GM18502 (cell line): ENCODE data around the gene CCZ1B.
"Not testable (repeated sequence)": the region's sequence is repeated elsewhere in the genome, so short reads cannot be mapped to it uniquely, and the experiment has no call there.

Experiments used
- ATAC-seq: cut with Tn5 transposase; IDR thresholded peaks from one replicate; pipeline ENCODE4 v1.9.1; 2021; ENCODE audit warnings: mild to moderate bottlenecking; ENCODE audit not compliant: unreplicated experiment, poor library complexity

CCZ1B gene

DNA sequence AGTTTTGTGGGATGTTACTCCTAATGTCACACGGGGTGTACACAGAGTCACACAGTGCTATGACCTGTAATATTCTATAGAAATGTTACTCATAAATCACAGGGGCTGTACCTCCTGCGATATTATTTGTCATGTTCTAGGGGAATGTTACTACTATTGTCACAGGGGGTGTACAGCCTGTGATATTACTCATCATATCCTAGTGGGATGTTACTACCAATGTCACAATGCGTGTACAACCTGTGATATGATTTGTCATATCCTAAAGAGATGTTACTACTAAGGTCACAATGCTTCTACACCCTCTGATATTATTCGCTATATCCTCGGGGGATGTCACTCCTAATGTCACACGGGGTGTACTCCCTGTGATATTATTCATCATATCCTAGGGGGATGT is 7.6 kb upstream of the CCZ1B start:
- no peak for ATAC-seq

DNA sequence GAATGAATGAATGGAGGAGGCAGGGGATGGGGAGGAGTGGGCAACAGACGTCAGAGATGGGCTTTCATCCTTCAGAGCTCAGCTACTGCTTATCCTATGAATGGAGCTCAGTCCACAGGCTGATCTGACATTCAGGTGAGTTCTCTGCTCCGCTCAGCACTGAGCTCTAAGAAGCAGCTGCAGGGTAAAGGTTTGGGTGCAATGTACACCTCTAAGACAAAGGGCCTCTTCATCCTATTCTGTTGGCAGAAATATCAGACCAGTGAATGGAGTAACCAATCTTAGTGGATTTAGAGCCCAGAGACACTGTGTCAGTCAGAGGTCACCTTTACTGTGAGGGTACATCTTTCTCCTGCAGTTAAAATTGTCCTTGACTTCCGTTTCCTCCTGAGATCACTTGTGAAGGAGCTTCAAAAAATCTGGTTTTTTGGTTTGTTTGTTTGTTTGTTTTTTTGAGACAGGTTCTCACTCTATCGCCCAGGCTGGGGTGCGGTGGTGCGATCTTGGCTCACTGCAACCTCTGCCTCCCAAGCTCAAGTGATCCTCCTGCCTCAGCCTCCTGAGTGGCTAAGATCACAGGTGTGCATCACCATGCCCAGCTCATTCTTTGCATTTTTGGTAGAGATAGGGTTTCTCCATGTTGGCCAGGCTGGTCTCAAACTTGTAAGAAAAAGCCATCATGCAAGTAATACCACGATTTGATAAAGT is 5.1 kb upstream of the CCZ1B start:
- no peak for ATAC-seq

DNA sequence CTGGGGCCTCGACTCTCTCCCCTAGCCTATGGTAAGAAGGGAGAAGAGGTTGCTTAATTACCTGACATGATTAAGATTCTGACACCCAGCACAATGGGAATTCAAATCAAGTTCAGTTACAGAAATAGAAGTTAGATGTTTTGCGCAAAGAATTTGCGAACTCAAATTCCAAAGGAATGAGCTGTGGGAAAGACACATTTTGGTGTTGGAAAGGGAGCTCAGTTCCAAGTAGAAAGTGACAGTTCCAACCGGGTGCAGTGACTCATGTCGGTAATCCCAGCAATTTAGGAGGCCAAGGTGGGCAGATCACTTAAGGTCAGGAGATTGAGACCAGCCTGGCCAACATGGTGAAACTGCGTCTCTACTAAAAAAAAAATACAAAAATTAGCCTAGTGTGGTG is 4.0 kb upstream of the CCZ1B start:
- not testable (repeated sequence) for ATAC-seq

DNA sequence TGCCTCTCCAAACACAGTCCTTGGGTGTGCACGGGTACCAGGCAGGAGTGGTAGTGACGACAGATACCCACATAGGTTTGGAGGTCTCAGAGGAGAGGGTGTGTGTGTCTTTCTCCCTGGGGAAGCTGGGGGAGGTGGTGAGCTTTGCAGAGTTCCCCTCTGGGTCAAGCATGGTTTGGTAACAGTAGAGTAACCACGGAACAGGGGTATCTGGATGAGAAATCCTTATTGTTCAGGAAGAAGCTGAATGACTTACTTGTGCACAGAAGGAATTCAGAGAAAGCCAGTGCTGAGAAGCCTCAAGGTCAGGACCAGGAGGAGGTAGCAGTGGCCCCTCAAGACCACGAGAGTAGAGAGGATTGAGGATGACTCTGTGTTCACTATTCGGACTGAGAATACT is 3.5 kb upstream of the CCZ1B start:
- not testable (repeated sequence) for ATAC-seq

DNA sequence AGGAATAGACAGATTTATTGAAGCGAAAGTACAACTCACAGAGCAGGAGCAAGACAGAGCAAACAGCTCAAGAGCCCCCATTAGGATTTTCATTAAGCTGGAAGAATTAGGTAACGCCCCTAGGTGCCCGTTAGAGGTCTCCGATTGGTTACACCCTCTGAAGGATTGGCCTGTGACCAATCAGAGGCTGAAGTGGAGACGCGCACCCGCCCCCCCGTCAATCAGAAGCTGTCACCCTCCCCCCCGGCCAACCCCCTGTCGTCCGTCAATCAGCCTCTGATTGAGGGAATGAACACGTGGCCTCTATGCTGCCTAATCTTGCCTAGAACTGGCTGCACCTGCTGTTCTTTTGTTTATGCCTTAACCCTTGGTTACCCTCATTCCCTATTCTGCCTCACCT is 1.1 kb upstream of the CCZ1B start:
- ATAC-seq = not testable (repeated sequence)

DNA sequence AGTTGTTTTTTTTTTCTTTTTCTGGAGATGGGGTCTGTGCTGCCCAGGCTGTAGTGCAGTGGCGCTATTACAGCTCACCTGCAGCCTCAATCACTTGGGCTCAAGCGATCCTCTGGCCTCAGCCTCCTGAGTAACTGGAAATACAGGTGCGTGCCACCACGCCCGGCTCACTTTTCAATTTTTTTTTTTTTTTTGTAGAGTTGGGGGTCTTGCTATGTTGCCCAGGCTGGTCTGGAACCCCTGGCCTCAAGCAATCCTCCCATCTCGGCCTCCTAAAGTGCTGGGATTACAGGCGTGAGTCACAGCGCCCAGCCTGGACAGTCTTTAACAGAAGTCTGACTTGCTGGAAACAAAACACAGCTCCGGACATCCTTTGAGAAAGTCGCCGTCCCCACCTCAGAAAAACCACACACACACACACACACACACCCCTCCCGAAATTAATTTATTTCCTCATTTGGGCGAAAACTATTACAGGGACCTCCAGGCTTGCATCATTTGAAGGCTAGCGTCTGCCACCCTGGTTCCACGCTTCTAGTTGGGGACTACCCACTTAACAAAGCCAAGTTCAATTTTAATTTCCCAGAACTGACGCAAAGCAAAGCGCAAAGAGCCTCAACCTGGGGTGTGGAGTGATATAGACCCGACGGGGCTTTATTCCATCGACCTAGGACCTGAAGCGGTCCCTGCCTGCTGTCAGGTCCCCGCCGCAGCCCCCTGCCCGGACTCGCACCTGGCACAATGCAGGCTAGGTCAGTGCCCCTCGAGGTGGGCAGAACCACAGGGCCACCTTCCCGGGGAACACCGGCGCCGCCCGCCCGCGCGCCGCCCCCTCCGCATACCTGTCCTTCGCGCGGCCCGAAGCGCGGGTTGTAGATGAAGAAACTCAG is 594 bp downstream of the CCZ1B start:
- peak; percentile 57 for ATAC-seq

DNA sequence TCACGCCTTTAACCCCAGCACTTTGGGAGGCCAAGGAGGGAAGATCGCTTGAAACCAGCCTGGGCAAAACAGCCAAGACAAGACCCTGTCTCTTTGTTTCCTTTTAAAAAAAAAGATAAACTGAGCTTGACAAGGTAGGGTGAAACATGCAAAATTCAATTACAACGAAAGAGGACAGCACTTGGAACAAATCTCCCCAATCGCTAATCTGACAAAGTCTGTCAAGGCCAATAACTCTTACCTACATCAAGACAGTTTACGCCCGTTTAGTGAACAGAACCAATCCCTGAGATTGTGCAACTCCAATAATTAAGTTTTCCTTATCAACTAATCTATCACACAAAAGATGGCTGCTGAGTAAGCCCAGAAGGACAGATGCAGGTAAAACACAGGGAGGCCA is 4.5 kb downstream of the CCZ1B start:
- ATAC-seq = not testable (repeated sequence)

DNA sequence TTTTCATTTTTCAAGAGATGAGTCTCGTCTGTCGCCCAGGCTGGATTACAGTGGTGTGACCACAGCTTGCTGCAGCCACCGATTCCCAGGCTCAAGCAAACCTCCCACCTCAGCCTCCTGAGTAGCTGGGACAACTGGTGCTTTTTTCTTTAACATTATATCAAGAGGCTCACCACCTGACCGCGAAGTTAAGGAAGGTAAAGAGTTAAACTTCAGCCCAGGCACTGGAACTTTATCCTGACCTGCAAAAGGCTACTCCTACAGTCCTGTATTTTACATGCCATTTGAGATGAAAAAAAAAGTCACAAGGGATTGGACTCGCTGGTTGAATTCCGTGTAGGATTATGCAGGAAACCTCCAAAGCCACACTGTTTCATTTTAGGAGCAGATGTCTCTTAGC is 10.6 kb downstream of the CCZ1B start:
- not testable (repeated sequence) for ATAC-seq

DNA sequence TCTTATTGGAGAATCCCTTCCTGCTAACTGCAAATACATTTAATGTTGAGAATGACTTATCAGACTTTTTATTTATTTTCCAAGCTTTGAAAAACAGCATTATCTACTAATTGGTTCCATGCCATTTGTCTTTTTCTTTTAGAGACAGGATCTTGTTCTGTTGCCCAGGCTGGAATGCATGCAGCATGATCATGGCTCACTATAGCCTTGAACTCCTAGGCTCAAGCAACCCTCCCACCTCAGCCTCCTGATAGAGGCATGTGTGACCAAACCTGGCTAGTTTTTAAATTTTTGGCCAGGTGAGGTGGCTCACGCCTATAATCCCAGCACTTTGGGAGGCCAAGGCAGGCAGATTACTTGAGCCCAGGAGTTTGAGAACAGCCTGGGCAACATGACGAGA is 13.1 kb downstream of the CCZ1B start:
- not testable (repeated sequence) for ATAC-seq

DNA sequence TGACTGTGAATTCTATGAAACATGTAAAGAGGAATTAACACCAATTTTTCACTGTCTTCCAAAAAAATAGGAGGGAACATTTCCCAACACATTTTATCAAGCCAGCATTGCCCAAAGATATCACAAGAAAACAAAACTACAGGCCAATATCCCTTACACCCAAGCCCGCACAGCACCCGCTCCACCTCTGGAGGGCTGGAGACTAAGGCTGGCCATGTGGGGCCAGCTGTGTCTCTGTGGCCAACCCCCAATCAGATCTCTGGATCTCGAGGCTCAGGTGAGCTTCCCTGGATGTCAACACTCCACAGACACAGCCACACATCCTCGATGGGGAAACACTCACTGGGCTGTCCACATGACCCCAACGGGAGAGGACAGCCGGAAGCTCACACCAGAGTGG is 18.1 kb downstream of the CCZ1B start:
- ATAC-seq = not testable (repeated sequence)

DNA sequence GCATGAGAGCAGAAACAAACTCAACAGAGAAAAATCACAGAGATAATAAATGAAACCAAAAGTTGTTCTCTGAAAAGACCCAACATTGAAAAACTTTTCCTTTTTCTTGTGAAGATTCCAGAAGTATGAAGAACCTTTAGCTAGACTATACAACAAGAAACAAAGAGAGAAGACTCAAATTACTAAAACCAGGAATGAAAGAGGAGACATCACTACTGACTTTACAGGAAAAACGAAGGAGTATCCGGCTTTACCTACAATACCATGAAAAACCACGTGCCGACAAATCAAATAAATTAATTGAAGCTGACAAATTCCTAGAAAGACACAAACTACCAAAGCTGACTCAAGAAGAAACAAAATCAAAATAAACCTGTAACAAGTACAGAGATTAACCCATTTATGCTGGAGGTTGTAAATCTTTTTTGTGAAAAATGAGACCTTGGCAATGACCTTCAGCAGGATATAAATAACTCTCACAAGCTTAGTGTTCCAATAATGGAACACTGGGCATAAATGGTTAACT is 18.6 kb downstream of the CCZ1B start:
- ATAC-seq = not testable (repeated sequence)

DNA sequence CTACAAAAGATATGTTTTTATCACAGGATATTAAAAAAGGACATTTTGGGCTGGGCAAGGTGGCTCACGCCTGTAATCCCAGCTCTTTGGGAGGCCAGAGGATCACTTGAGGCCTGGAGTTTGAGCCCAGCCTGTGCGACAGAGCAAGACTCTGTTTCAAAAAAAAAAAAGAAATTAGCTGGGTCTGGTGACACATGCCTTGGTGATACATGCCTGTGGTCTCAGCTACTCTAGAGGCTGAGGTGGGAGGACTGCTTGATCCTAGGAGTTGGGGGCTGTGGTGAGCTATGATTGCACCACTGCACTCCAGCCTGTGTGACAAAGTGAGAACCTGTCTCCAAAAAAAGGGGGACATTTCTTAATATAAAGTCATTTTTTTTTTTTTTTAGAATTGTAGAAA is 25.7 kb downstream of the CCZ1B start:
- ATAC-seq = not testable (repeated sequence)

DNA sequence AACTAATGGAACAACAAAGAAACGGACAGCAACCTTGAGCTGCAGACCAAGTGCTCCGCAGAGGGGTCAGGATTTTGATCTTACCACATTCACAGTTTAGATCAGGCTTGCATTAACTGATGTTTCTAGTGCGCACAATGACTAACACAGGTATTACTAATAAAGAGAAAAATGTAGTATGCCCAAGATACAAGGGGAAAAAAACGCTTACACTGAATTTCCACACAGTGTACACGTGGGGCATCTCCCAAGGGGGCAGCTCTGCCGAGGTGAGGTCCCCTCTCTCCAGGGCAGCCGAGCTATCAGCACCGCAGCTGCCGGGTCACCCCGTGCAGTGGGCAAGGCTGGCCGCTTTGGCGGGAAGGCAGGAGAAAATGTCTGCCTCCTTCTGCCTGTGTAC is 26.2 kb downstream of the CCZ1B start:
- not testable (repeated sequence) for ATAC-seq

DNA sequence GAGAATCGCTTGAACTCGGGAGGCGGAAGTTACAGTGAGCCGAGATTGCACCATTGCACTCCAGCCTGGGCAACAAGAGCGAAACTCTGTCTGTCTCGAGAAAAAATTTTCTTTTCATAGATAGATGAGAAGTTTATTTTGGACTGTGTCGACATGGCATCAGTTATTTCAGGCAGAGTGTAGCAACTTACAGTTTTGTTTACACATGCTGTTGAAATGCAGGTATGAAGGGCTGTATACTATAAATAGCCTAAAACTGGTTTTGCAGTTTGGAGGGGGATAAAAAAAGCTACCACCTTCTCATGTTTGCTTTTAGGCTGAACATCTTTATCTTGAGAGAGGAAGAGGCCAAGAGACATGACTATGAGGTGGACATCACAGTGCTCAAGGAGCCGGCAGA is 28.0 kb downstream of the CCZ1B start:
- not testable (repeated sequence) for ATAC-seq

DNA sequence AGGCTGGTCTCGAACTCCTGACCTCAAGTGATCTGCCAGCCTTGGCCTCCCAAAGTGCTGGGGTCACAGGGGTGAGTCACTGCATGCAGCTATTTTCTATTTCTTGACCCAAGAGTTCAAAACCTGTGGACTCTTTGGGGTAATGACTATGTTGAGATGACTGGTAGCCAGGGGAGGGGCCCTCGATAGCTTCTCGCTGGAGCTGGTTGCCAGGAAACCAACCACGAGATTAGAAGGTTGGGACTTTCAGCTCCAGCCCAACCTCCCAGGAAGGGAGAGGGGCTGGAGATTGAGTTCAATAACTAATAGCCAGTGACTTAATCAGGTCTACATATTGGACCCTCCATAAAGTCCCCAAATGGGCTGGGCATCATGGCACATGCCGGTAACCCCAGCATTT is 28.9 kb downstream of the CCZ1B start:
- ATAC-seq = not testable (repeated sequence)

DNA sequence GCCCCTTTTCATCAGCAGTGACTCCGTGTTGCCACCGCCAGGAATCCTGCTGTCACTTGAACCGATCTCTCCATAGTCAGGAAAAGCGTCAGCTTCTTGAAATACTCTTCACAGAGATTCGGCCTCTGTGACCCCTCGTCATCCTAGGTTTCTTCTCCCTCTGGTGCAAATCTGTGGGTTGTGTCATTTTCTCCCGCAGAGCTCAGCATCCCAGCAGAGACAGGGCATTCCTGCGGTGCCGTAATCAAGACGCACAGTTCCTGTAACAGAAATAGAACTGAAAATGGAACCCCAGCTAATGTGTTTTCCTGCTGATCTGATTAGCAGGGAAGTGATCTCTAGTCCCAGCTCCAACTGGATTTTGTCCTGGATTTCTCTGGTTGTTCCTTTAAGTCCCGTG is 31.8 kb downstream of the CCZ1B start:
- ATAC-seq = not testable (repeated sequence)

DNA sequence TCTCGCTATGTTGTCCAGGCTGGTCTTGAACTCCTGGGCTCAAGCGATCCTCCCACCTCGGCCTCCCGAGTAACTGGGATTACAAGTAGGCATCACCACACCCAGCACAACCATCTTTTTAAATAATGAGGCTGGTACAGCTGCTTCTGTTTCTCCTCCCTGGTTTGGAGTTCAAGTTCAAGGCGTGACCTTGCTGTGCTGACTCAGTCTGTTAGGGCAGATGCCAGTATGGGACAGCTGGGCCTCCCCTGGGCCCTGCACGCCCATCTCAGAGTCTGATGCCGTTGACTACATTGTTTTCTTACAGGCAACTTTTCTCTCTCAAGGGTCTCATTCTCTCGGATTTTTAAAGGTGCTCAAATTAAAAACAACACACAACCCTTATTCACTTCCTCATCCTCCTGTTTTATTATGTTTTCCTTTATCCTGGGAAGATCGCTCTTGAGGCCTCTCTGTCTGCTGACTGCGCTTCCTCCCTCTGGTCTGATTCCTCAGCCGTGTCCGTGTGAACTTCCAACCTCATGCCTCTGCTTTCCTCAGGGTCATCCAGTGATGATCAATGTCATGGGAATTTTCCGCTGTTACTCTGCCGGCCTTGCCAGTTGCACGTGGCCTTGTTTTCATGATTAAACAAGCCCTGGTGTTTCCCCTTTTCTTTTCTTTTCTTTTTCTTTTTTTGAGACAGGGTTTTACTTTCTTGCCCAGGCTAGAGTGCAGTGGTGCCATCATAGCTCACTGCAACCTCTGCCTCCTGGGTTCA is 33.8 kb downstream of the CCZ1B start:
- ATAC-seq = not testable (repeated sequence)

DNA sequence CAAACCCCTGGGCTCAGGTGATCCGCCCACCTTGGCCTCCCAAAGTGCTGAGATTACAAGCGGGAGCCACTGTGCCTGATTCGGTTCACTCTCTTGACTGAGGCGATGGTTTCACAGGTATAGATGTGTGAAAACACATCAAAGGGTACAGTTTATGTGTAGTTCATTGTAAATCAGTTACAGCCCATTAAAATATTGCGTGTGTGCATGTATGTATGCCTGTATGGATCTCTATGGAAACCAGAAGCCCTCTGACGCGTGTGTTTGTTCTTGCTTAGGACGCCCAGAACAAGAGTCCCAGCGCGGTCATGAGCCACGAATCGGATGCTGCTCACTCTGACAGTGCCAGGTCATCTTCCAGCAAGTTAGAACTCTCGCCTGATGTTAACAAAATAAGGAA is 36.7 kb downstream of the CCZ1B start:
- not testable (repeated sequence) for ATAC-seq

DNA sequence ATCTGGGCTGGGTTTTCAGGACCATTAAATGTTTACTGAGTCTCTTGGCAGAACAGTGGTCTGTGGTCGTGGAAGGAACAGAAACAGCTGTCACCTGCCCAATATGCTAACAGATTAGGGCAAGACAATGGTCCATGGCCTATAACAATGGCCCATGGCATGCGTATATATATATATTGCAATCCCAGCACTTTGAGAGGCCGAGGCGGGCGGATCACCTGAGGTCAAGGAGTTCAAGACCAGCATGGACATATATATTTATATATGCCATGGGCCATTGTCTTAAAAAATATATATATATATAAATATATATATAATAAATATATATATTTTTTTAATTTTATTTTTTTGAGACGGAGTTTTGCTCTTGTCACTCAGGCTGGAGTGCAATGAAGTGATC is 44.5 kb downstream of the CCZ1B start:
- not testable (repeated sequence) for ATAC-seq

DNA sequence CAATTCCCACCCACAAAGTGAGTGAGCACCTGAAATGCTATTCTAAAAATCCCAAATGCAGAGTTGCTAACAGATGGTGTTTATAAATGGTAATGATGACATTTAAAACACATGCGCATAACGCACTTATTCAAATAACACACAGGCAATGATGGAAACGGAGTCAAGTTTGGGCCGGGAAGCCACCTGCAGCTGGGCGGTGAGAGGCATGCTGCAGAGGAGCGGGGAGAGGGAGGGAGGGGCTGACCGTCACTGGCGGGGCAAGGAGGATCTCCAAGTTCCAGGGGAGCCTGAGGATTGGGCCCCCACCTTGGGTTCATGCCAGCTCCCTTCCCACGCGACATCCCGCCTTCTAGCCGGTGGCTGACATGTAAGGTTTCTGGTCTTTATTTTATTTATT is 64.9 kb downstream of the CCZ1B start:
- ATAC-seq = not testable (repeated sequence)
